ENCODE results near the gene PSMC5. TPM values are rescaled to one million over a fixed set of nuclear protein-coding genes. Genes with fewer than 3 reads are reported as not detected.

PSMC5 gene
- total and polyA plus RNA-seq, 4 donors = 51.0 to 87.4 (median 72.2) TPM

DNA sequence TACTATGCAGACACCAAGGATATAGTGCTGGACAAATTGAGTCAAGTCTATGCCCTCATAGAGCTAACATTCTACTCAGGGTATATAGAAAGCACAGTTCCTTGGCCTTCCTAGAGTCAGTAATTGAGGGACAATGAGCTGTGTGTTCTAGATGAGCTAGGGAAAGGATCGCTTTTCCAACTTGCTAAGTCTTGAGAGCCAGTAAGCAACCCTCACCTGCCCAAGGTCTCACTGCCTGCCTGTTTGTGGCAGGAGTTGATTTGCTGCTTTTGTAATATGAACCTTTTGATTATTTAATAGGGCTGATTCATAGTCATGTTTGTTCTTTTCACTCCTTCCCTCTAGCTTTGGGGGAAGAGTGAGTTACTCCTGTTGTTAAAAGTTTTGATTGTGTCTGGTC, 46.7 kb upstream of the PSMC5 start:
- TF ChIP-seq RAD21 (IDR thresholded peaks at IDR 0.05) (no peak), NR2F2 (IDR thresholded peaks at IDR 0.05) (no peak), YY1 (IDR thresholded peaks at IDR 0.05) (no peak), SP1 (IDR thresholded peaks at IDR 0.05) (no peak), CTCF (IDR thresholded peaks at IDR 0.05; ENCODE audit: low read depth, low read length, missing input control) (no peak), GABPA (IDR thresholded peaks at IDR 0.05 in 1 of 2, conservative IDR thresholded peaks at IDR 0.05 in 1 of 2) (no peak), ATF3 (IDR thresholded peaks at IDR 0.05) (no peak), FOXA2 (IDR thresholded peaks at IDR 0.05) (no peak)
- Histone ChIP-seq H3K27me3 (ENCODE audit: control insufficient read depth in 4 of 4, insufficient read depth in 4 of 4, low read length in 3 of 4) (no peaks in the 10 kb centered on the region), H3K4me3 (ENCODE audit: low read depth in 1 of 3, low read length in 3 of 3) (no peak overlapping the region), H3K4me1 (ENCODE audit: control insufficient read depth in 4 of 4, insufficient read depth in 4 of 4, low read length in 3 of 4) (peaks cover 1 to 13% (median 8%) of the 10 kb centered on the region in 4 donors), H3K36me3 (ENCODE audit: control insufficient read depth in 4 of 4, insufficient read depth in 3 of 4, low read depth in 1 of 4, low read length in 3 of 4) (peaks cover 0 to 11% (median 0%) of the 10 kb centered on the region in 4 donors), H3K9me3 (ENCODE audit: control insufficient read depth in 4 of 4, low read length in 3 of 4) (no peaks in the 10 kb centered on the region), H3K27ac (ENCODE audit: low read depth in 1 of 2, low read length in 2 of 2) (no peak overlapping the region), H3K9ac (ENCODE audit: low read depth in 1 of 2, low read length in 2 of 2) (no peak overlapping the region)
- WGBS = 96% methylated on average over 1 of the region's 1 CpG
- no peak for DNase-seq (ENCODE audit: low spot score)

DNA sequence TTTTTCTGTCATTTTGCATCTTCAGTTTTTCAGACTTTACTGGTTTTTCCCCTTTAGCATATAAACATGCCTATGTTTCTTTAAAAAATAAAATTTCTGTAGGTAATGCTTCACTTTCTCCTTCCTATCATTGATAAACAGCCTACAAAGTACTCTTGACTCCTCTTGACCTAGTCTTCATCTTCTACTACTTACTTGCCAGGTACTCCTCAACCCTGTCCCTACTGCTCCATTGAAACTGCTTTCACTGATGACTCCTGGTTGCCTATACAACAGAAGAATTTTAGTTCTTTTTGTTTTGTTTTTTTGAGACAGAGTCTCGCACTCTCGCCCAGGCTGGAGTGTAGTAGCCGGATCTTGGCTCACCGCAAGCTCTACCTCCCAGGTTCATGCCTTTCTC, 46.3 kb upstream of the PSMC5 start:
- H3K36me3 ChIP-seq (ENCODE audit: control insufficient read depth in 4 of 4, insufficient read depth in 3 of 4, low read depth in 1 of 4, low read length in 3 of 4) = peaks cover 0 to 11% (median 0%) of the 10 kb centered on the region in 4 donors
- WGBS = 96% methylated on average over 4 of the region's 4 CpGs

GRCh38 chr17:63783522-63783921, 43.7 kb upstream of the PSMC5 start:
- Histone ChIP-seq H3K9me3 (ENCODE audit: control insufficient read depth in 4 of 4, low read length in 3 of 4) (no peaks in the 10 kb centered on the region), H3K36me3 (ENCODE audit: control insufficient read depth in 4 of 4, insufficient read depth in 3 of 4, low read depth in 1 of 4, low read length in 3 of 4) (peaks cover 5 to 21% (median 12%) of the 10 kb centered on the region in 4 donors), H3K9ac (ENCODE audit: low read depth in 1 of 2, low read length in 2 of 2) (no peak overlapping the region), H3K4me3 (ENCODE audit: low read depth in 1 of 3, low read length in 3 of 3) (no peak overlapping the region), H3K27me3 (ENCODE audit: control insufficient read depth in 4 of 4, insufficient read depth in 4 of 4, low read length in 3 of 4) (no peaks in the 10 kb centered on the region), H3K27ac (ENCODE audit: low read depth in 1 of 2, low read length in 2 of 2) (no peak overlapping the region), H3K4me1 (ENCODE audit: control insufficient read depth in 4 of 4, insufficient read depth in 4 of 4, low read length in 3 of 4) (peaks cover 0 to 9% (median 0%) of the 10 kb centered on the region in 4 donors)
- TF ChIP-seq RAD21 (IDR thresholded peaks at IDR 0.05) (no peak), HNF4A (conservative IDR thresholded peaks at IDR 0.05) (no peak), EGR1 (IDR thresholded peaks at IDR 0.05; ENCODE audit: low read depth in 2 of 2) (no peak), CTCF (IDR thresholded peaks at IDR 0.05; ENCODE audit: low read depth, low read length, missing input control) (no peak), YY1 (IDR thresholded peaks at IDR 0.05) (no peak), SP1 (IDR thresholded peaks at IDR 0.05) (no peak), MAX (IDR thresholded peaks at IDR 0.05) (no peak), GABPA (IDR thresholded peaks at IDR 0.05 in 1 of 2, conservative IDR thresholded peaks at IDR 0.05 in 1 of 2) (no peak), JUND (IDR thresholded peaks at IDR 0.05) (no peak)
- TF ChIP-seq, protein P1, sequence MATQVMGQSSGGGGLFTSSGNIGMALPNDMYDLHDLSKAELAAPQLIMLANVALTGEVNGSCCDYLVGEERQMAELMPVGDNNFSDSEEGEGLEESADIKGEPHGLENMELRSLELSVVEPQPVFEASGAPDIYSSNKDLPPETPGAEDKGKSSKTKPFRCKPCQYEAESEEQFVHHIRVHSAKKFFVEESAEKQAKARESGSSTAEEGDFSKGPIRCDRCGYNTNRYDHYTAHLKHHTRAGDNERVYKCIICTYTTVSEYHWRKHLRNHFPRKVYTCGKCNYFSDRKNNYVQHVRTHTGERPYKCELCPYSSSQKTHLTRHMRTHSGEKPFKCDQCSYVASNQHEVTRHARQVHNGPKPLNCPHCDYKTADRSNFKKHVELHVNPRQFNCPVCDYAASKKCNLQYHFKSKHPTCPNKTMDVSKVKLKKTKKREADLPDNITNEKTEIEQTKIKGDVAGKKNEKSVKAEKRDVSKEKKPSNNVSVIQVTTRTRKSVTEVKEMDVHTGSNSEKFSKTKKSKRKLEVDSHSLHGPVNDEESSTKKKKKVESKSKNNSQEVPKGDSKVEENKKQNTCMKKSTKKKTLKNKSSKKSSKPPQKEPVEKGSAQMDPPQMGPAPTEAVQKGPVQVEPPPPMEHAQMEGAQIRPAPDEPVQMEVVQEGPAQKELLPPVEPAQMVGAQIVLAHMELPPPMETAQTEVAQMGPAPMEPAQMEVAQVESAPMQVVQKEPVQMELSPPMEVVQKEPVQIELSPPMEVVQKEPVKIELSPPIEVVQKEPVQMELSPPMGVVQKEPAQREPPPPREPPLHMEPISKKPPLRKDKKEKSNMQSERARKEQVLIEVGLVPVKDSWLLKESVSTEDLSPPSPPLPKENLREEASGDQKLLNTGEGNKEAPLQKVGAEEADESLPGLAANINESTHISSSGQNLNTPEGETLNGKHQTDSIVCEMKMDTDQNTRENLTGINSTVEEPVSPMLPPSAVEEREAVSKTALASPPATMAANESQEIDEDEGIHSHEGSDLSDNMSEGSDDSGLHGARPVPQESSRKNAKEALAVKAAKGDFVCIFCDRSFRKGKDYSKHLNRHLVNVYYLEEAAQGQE (IDR thresholded peaks at IDR 0.05) = no peak
- WGBS = 76% methylated on average over 6 of the region's 6 CpGs
- DNase-seq (ENCODE audit: low spot score) = no peak

More for the DNA sequence above, 46.3 kb upstream of the PSMC5 start:
- Histone ChIP-seq H3K4me1 (ENCODE audit: control insufficient read depth in 4 of 4, insufficient read depth in 4 of 4, low read length in 3 of 4) (peaks cover 0 to 9% (median 3%) of the 10 kb centered on the region in 4 donors), H3K4me3 (ENCODE audit: low read depth in 1 of 3, low read length in 3 of 3) (no peak overlapping the region), H3K27me3 (ENCODE audit: control insufficient read depth in 4 of 4, insufficient read depth in 4 of 4, low read length in 3 of 4) (no peaks in the 10 kb centered on the region), H3K9me3 (ENCODE audit: control insufficient read depth in 4 of 4, low read length in 3 of 4) (no peaks in the 10 kb centered on the region), H3K27ac (ENCODE audit: low read depth in 1 of 2, low read length in 2 of 2) (no peak overlapping the region), H3K9ac (ENCODE audit: low read depth in 1 of 2, low read length in 2 of 2) (no peak overlapping the region)
- no peak for TF ChIP-seq CTCF (IDR thresholded peaks at IDR 0.05; ENCODE audit: low read depth, low read length, missing input control)
- DNase-seq (ENCODE audit: low spot score) = no peak
